GM23338 (cell line): ENCODE results near the gene EGF.

ENCODE experiments used
- EZH2 ChIP-seq: fragments of 200-600 bp; sonication (generic); IDR thresholded peaks from one replicate; pipeline ENCODE4 v1.8.0; 2017; ENCODE audit warnings: antibody characterized with exemption, mild to moderate bottlenecking, low read depth; ENCODE audit not compliant: unreplicated experiment
- POLR2AphosphoS5 ChIP-seq: IDR thresholded peaks from 2 replicates; pipeline ENCODE4 v1.6.1; 2016; ENCODE audit warnings: antibody characterized with exemption, low read depth
- ZNF114 ChIP-seq: fragments of 250-450 bp; sonication (Bioruptor Pico); IDR thresholded peaks from 2 replicates; pipeline ENCODE4 v1.5.0; 2020; ENCODE audit warnings: mild to moderate bottlenecking, moderate library complexity
- TF ChIP-seq, protein P1 (sequence below): IDR thresholded peaks from one replicate; pipeline ENCODE4 v1.6.1; 2018; ENCODE audit warnings: antibody characterized with exemption; ENCODE audit not compliant: unreplicated experiment
- TF ChIP-seq, protein P2 (sequence below), 2 experiments: fragments of 200-600 bp in 1 of 2; sonication (generic) in 1 of 2; conservative IDR thresholded peaks; 2 replicates each; pipeline versions ENCODE4 v1.5.1 to v1.6.1; 2016 to 2017; ENCODE audit warnings: antibody characterized with exemption in 2 of 2, low read depth in 2 of 2, mild to moderate bottlenecking in 2 of 2, moderate library complexity in 1 of 2

DNA sequence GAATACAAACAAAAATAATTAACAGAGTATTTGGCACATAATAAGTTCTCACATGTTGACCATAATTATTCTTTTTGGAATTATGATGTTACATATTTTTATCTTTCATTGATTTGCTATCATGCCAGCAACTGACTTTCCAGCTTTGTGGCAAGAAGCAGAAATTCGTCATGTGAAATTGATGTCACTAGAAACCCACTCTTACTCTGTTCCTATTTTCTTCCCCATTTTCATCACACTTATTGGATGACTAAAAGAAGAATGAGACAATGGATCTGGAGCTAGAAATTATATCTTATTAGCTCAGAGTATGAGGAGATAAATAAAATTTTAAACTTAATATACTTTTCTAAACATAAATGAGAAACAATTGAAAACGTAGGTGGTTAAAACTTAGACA, 31.9 kb downstream of the EGF start:
- TF ChIP-seq, protein P1, sequence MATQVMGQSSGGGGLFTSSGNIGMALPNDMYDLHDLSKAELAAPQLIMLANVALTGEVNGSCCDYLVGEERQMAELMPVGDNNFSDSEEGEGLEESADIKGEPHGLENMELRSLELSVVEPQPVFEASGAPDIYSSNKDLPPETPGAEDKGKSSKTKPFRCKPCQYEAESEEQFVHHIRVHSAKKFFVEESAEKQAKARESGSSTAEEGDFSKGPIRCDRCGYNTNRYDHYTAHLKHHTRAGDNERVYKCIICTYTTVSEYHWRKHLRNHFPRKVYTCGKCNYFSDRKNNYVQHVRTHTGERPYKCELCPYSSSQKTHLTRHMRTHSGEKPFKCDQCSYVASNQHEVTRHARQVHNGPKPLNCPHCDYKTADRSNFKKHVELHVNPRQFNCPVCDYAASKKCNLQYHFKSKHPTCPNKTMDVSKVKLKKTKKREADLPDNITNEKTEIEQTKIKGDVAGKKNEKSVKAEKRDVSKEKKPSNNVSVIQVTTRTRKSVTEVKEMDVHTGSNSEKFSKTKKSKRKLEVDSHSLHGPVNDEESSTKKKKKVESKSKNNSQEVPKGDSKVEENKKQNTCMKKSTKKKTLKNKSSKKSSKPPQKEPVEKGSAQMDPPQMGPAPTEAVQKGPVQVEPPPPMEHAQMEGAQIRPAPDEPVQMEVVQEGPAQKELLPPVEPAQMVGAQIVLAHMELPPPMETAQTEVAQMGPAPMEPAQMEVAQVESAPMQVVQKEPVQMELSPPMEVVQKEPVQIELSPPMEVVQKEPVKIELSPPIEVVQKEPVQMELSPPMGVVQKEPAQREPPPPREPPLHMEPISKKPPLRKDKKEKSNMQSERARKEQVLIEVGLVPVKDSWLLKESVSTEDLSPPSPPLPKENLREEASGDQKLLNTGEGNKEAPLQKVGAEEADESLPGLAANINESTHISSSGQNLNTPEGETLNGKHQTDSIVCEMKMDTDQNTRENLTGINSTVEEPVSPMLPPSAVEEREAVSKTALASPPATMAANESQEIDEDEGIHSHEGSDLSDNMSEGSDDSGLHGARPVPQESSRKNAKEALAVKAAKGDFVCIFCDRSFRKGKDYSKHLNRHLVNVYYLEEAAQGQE = no peak
- TF ChIP-seq, protein P2, sequence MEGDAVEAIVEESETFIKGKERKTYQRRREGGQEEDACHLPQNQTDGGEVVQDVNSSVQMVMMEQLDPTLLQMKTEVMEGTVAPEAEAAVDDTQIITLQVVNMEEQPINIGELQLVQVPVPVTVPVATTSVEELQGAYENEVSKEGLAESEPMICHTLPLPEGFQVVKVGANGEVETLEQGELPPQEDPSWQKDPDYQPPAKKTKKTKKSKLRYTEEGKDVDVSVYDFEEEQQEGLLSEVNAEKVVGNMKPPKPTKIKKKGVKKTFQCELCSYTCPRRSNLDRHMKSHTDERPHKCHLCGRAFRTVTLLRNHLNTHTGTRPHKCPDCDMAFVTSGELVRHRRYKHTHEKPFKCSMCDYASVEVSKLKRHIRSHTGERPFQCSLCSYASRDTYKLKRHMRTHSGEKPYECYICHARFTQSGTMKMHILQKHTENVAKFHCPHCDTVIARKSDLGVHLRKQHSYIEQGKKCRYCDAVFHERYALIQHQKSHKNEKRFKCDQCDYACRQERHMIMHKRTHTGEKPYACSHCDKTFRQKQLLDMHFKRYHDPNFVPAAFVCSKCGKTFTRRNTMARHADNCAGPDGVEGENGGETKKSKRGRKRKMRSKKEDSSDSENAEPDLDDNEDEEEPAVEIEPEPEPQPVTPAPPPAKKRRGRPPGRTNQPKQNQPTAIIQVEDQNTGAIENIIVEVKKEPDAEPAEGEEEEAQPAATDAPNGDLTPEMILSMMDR (conservative IDR thresholded peaks at IDR 0.05; ENCODE audit: low read depth in 2 of 2) = no peak
- TF ChIP-seq EZH2 (no peak), POLR2AphosphoS5 (no peak), ZNF114 (CRISPR knock-in tag) (no peak)
